Uterus (tissue), 2 donors: ENCODE measurements around the gene KCNG2.

Experiments used
- POLR2A ChIP-seq, 2 donors: fragments of 450-650 bp; IDR thresholded peaks; one replicate each; pipeline ENCODE4 v1.6.1; 2016; ENCODE audit warnings: antibody characterized with exemption in 2 of 2, mild to moderate bottlenecking in 1 of 2, moderate library complexity in 1 of 2
- TF ChIP-seq, protein P1 (sequence below), 4 experiments: fragments of 200-600 bp in 2 of 4; fragments of 450-650 bp in 2 of 4; sonication (generic) in 2 of 4; IDR thresholded peaks; one replicate each; pipeline ENCODE4 v1.5.1; 2016 to 2019; ENCODE audit warnings: antibody characterized with exemption in 4 of 4, mild to moderate bottlenecking in 2 of 4, moderate library complexity in 1 of 4

DNA sequence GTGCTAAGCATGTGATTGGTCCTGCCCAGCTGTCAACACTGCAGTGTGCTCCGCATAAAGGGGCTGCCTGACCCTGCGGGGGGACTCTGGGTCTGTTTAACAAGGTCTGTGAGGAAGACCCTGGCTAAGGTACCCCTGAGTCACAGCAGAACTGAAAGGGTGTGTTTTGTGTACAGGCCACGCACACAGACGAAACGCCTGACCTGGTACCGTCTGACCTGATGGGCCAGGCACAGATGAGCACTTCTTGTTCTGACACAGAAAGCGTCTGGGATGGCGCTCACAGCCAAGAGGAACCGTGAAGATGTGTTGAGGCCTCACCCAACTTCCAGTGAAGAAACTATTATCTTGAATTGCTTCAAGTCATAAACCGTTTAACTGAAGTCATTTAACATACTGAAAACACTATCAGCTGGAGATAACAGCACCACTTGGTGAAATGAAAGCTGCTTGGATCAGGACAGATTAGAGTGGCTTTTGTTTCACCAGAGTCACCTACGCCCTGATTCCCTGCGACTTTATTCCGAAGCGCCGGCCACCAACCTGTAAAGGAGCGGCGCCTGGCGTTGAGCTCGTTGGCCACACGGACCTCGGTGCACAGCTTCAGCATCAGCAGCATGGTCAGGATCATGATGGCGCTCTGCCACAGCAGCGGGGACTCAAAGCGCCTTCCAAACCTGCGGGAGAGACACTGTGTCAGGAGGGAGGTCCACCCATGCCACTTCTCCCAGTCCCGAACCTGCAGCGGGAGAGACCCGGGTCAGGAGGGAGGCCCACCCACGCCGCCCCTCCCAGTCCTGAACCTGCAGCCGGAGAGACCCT lies 145.3 kb downstream of the KCNG2 start:
- TF ChIP-seq, protein P1, sequence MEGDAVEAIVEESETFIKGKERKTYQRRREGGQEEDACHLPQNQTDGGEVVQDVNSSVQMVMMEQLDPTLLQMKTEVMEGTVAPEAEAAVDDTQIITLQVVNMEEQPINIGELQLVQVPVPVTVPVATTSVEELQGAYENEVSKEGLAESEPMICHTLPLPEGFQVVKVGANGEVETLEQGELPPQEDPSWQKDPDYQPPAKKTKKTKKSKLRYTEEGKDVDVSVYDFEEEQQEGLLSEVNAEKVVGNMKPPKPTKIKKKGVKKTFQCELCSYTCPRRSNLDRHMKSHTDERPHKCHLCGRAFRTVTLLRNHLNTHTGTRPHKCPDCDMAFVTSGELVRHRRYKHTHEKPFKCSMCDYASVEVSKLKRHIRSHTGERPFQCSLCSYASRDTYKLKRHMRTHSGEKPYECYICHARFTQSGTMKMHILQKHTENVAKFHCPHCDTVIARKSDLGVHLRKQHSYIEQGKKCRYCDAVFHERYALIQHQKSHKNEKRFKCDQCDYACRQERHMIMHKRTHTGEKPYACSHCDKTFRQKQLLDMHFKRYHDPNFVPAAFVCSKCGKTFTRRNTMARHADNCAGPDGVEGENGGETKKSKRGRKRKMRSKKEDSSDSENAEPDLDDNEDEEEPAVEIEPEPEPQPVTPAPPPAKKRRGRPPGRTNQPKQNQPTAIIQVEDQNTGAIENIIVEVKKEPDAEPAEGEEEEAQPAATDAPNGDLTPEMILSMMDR (IDR thresholded peaks at IDR 0.05), result no peak
- TF ChIP-seq POLR2A (IDR thresholded peaks at IDR 0.05), result no peak
